HEK293 (cell line): ENCODE measurements around the gene PLEKHM1.
"Not testable (repeated sequence)": the region's sequence is repeated elsewhere in the genome, so short reads cannot be mapped to it uniquely, and the experiment has no call there.

Experiments
- CTCF ChIA-PET: fragments of 350-600 bp; formaldehyde crosslinking; extraction: SDS; loops from one replicate; lab custom pipeline; 2021; ENCODE audit warnings: antibody characterized with exemption; lab: Yijun Ruan, JAX
- POLR2A ChIA-PET: fragments of 300-600 bp; formaldehyde crosslinking; extraction: SDS; loops from one replicate; lab custom pipeline; 2020; ENCODE audit warnings: antibody characterized with exemption, inconsistent platforms; lab: Yijun Ruan, JAX
- H3K27ac ChIP-seq: fragments of 200-500 bp; sonication (Bioruptor generic); 2 replicates; pipeline ENCODE4 v1.5.1; 2014; ENCODE audit warnings: low read depth, low read length, control low read depth, inconsistent platforms; ENCODE audit errors: extremely low read depth
- H3K36me3 ChIP-seq, 2 experiments: fragments of 200-500 bp in 1 of 2; sonication (Bioruptor generic) in 1 of 2; 1 replicate in 1 of 2; 2 replicates in 1 of 2; pipeline ENCODE4 v1.5.1; 2014 to 2017; ENCODE audit warnings: inconsistent platforms in 2 of 2, low read length in 2 of 2; ENCODE audit not compliant: control insufficient read depth in 2 of 2, insufficient read depth in 1 of 2
- H3K4me1 ChIP-seq: fragments of 200-500 bp; sonication (Bioruptor generic); 2 replicates; pipeline ENCODE4 v1.5.1; 2014; ENCODE audit warnings: mild to moderate bottlenecking, low read length, inconsistent platforms; ENCODE audit not compliant: control insufficient read depth, insufficient read depth
- H3K4me3 ChIP-seq: 2 replicates; pipeline ENCODE4 v1.5.1; 2011; ENCODE audit warnings: low read depth, mild to moderate bottlenecking, control low read depth, low read length, moderate library complexity
- H3K9me3 ChIP-seq: fragments of 200-500 bp; sonication (Bioruptor generic); 2 replicates; pipeline ENCODE4 v1.5.1; 2014; ENCODE audit warnings: low read depth, low read length, inconsistent platforms; ENCODE audit not compliant: control insufficient read depth, insufficient read depth
- KLF1 ChIP-seq: fragments of 450-650 bp; formaldehyde crosslinking; IDR thresholded peaks from 2 replicates; pipeline ENCODE4 v1.5.1; 2016; ENCODE audit warnings: missing biosample characterization, missing genetic modification characterization
- KLF17 ChIP-seq: fragments of 450-650 bp; formaldehyde crosslinking; IDR thresholded peaks from 2 replicates; pipeline ENCODE4 v1.5.1; 2016; ENCODE audit warnings: missing biosample characterization, missing genetic modification characterization
- KLF8 ChIP-seq: fragments of 450-650 bp; formaldehyde crosslinking; IDR thresholded peaks from 2 replicates; pipeline ENCODE4 v1.5.1; 2016; ENCODE audit warnings: missing biosample characterization, missing genetic modification characterization
- PRDM1 ChIP-seq: fragments of 450-650 bp; formaldehyde crosslinking; IDR thresholded peaks from 2 replicates; pipeline ENCODE4; 2016; ENCODE audit warnings: missing biosample characterization, missing genetic modification characterization
- SCRT2 ChIP-seq: fragments of 450-650 bp; formaldehyde crosslinking; IDR thresholded peaks from 2 replicates; pipeline ENCODE4 v1.5.1; 2016; ENCODE audit warnings: missing biosample characterization, missing genetic modification characterization
- SP7 ChIP-seq: fragments of 450-650 bp; formaldehyde crosslinking; IDR thresholded peaks from 2 replicates; pipeline ENCODE4 v1.5.1; 2016; ENCODE audit warnings: missing biosample characterization, missing genetic modification characterization
- ZBTB17 ChIP-seq: fragments of 450-650 bp; formaldehyde crosslinking; IDR thresholded peaks from 2 replicates; pipeline ENCODE4 v1.5.1; 2016; ENCODE audit warnings: missing biosample characterization, missing genetic modification characterization
- ZBTB21 ChIP-seq: fragments of 450-650 bp; formaldehyde crosslinking; IDR thresholded peaks from 2 replicates; pipeline ENCODE4 v1.5.1; 2017; ENCODE audit warnings: missing biosample characterization, missing genetic modification characterization
- ZEB2 ChIP-seq: fragments of 450-650 bp; formaldehyde crosslinking; IDR thresholded peaks from 2 replicates; pipeline ENCODE4 v1.5.1; 2016; ENCODE audit warnings: missing biosample characterization, missing genetic modification characterization
- ZFP69B ChIP-seq: fragments of 450-650 bp; formaldehyde crosslinking; IDR thresholded peaks from 2 replicates; pipeline ENCODE4 v1.5.1; 2016; ENCODE audit warnings: missing biosample characterization, missing genetic modification characterization
- ZNF324 ChIP-seq: fragments of 450-650 bp; formaldehyde crosslinking; IDR thresholded peaks from 2 replicates; pipeline ENCODE4 v1.5.1; 2016; ENCODE audit warnings: missing biosample characterization, missing genetic modification characterization
- ZNF335 ChIP-seq: fragments of 450-650 bp; formaldehyde crosslinking; conservative IDR thresholded peaks from 2 replicates; pipeline ENCODE4 v1.5.1; 2016; ENCODE audit warnings: missing biosample characterization, missing genetic modification characterization
- ZNF341 ChIP-seq: fragments of 450-650 bp; formaldehyde crosslinking; IDR thresholded peaks from 2 replicates; pipeline ENCODE4; 2016; ENCODE audit warnings: low read depth, missing biosample characterization, missing genetic modification characterization
- ZNF366 ChIP-seq: fragments of 450-650 bp; formaldehyde crosslinking; conservative IDR thresholded peaks from 2 replicates; pipeline ENCODE4 v1.5.1; 2016; ENCODE audit warnings: missing biosample characterization, missing genetic modification characterization
- ZNF394 ChIP-seq: fragments of 450-650 bp; formaldehyde crosslinking; IDR thresholded peaks from 2 replicates; pipeline ENCODE4 v1.5.1; 2016; ENCODE audit warnings: missing biosample characterization, missing genetic modification characterization, mild to moderate bottlenecking, moderate library complexity, borderline replicate concordance
- ZNF600 ChIP-seq: fragments of 450-650 bp; formaldehyde crosslinking; IDR thresholded peaks from 2 replicates; pipeline ENCODE4 v1.5.1; 2016; ENCODE audit warnings: missing biosample characterization, missing genetic modification characterization
- ZNF610 ChIP-seq: fragments of 450-650 bp; formaldehyde crosslinking; IDR thresholded peaks from 2 replicates; pipeline ENCODE4 v1.5.1; 2016; ENCODE audit warnings: missing biosample characterization, missing genetic modification characterization, borderline replicate concordance
- ZNF629 ChIP-seq: fragments of 450-650 bp; formaldehyde crosslinking; IDR thresholded peaks from 2 replicates; pipeline ENCODE4 v1.5.1; 2017; ENCODE audit warnings: missing biosample characterization, missing genetic modification characterization
- ZNF660 ChIP-seq: fragments of 450-650 bp; IDR thresholded peaks from 2 replicates; pipeline ENCODE4 v1.5.1; 2018; ENCODE audit warnings: missing biosample characterization, mild to moderate bottlenecking, missing genetic modification characterization
- ZSCAN23 ChIP-seq: fragments of 450-650 bp; formaldehyde crosslinking; IDR thresholded peaks from 2 replicates; pipeline ENCODE4 v1.5.1; 2016; ENCODE audit warnings: missing biosample characterization, missing genetic modification characterization
- ZXDB ChIP-seq: fragments of 450-650 bp; formaldehyde crosslinking; IDR thresholded peaks from 2 replicates; pipeline ENCODE4 v1.5.1; 2016; ENCODE audit warnings: missing biosample characterization, missing genetic modification characterization
- TF ChIP-seq, protein P1 (sequence below): fragments of 450-650 bp; formaldehyde crosslinking; IDR thresholded peaks from 2 replicates; pipeline ENCODE4 v1.5.1; 2016; ENCODE audit warnings: missing biosample characterization, missing genetic modification characterization
- TF ChIP-seq, protein P2 (sequence below): fragments of 450-650 bp; formaldehyde crosslinking; IDR thresholded peaks from 2 replicates; pipeline ENCODE4 v1.5.1; 2016; ENCODE audit warnings: missing biosample characterization, missing genetic modification characterization
- TF ChIP-seq, protein P3 (sequence below): fragments of 450-650 bp; formaldehyde crosslinking; IDR thresholded peaks from 2 replicates; pipeline ENCODE4 v1.5.1; 2016; ENCODE audit warnings: missing biosample characterization, missing genetic modification characterization, borderline replicate concordance

The PLEKHM1 gene

GRCh38 chr17:45487704-45488103 is 2.8 kb downstream of the PLEKHM1 start:
- H3K4me1 ChIP-seq, H3K36me3 ChIP-seq, H3K9me3 ChIP-seq, H3K27ac ChIP-seq, CTCF ChIA-PET, H3K4me3 ChIP-seq, POLR2A ChIA-PET: not testable (repeated sequence)
- TF ChIP-seq PRDM1 (tag by site-specific recombination), result peak; percentile 60
- TF ChIP-seq ZEB2 (tag by site-specific recombination), result peak; percentile 68; the same call in 1 of the 2 replicates
- TF ChIP-seq ZXDB (tag by site-specific recombination), result 0 out of 2 replicates have a peak, but pooled peaks have one; percentile 32
- TF ChIP-seq ZNF600 (tag by site-specific recombination), result peak; percentile 63; the same call in 1 of the 2 replicates
- peak; percentile 68; the same call in 1 of the 2 replicates for TF ChIP-seq ZSCAN23 (tag by site-specific recombination)
- 0 out of 2 replicates have a peak, but pooled peaks have one; percentile 34 for TF ChIP-seq ZFP69B (tag by site-specific recombination)
- peak; percentile 63; the same call in 1 of the 2 replicates for TF ChIP-seq ZNF324 (tag by site-specific recombination)
- TF ChIP-seq KLF8, result peak; percentile 57; the same call in 1 of the 2 replicates
- peak; percentile 57 for TF ChIP-seq SCRT2 (tag by site-specific recombination)
- peak; percentile 91; the same call in 1 of the 2 replicates for TF ChIP-seq ZNF610 (tag by site-specific recombination)
- peak; percentile 62 for TF ChIP-seq KLF1
- TF ChIP-seq, protein P1, sequence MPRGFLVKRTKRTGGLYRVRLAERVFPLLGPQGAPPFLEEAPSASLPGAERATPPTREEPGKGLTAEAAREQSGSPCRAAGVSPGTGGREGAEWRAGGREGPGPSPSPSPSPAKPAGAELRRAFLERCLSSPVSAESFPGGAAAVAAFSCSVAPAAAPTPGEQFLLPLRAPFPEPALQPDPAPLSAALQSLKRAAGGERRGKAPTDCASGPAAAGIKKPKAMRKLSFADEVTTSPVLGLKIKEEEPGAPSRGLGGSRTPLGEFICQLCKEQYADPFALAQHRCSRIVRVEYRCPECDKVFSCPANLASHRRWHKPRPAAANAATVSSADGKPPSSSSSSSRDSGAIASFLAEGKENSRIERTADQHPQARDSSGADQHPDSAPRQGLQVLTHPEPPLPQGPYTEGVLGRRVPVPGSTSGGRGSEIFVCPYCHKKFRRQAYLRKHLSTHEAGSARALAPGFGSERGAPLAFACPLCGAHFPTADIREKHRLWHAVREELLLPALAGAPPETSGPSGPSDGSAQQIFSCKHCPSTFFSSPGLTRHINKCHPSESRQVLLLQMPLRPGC (tag by site-specific recombination), result peak; percentile 50; the same call in 1 of the 2 replicates
- TF ChIP-seq ZNF660 (tag by site-specific recombination), result peak; percentile 84
- TF ChIP-seq KLF17 (tag by site-specific recombination), result peak; percentile 73
- TF ChIP-seq, protein P2, sequence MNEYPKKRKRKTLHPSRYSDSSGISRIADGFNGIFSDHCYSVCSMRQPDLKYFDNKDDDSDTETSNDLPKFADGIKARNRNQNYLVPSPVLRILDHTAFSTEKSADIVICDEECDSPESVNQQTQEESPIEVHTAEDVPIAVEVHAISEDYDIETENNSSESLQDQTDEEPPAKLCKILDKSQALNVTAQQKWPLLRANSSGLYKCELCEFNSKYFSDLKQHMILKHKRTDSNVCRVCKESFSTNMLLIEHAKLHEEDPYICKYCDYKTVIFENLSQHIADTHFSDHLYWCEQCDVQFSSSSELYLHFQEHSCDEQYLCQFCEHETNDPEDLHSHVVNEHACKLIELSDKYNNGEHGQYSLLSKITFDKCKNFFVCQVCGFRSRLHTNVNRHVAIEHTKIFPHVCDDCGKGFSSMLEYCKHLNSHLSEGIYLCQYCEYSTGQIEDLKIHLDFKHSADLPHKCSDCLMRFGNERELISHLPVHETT (tag by site-specific recombination), result peak; percentile 69
- TF ChIP-seq ZBTB17, result peak; percentile 86
- TF ChIP-seq ZNF335 (tag by site-specific recombination), result peak; percentile 64
- TF ChIP-seq ZBTB21, result 0 out of 2 replicates have a peak, but pooled peaks have one; percentile 49
- TF ChIP-seq SP7, result peak; percentile 66
- TF ChIP-seq ZNF629 (tag by site-specific recombination), result peak; percentile 82
- TF ChIP-seq, protein P3, sequence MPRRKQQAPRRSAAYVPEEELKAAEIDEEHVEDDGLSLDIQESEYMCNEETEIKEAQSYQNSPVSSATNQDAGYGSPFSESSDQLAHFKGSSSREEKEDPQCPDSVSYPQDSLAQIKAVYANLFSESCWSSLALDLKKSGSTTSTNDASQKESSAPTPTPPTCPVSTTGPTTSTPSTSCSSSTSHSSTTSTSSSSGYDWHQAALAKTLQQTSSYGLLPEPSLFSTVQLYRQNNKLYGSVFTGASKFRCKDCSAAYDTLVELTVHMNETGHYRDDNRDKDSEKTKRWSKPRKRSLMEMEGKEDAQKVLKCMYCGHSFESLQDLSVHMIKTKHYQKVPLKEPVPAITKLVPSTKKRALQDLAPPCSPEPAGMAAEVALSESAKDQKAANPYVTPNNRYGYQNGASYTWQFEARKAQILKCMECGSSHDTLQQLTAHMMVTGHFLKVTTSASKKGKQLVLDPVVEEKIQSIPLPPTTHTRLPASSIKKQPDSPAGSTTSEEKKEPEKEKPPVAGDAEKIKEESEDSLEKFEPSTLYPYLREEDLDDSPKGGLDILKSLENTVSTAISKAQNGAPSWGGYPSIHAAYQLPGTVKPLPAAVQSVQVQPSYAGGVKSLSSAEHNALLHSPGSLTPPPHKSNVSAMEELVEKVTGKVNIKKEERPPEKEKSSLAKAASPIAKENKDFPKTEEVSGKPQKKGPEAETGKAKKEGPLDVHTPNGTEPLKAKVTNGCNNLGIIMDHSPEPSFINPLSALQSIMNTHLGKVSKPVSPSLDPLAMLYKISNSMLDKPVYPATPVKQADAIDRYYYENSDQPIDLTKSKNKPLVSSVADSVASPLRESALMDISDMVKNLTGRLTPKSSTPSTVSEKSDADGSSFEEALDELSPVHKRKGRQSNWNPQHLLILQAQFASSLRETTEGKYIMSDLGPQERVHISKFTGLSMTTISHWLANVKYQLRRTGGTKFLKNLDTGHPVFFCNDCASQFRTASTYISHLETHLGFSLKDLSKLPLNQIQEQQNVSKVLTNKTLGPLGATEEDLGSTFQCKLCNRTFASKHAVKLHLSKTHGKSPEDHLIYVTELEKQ (tag by site-specific recombination), result 0 out of 2 replicates have a peak, but pooled peaks have one; percentile 11
- peak; percentile 72; the same call in 1 of the 2 replicates for TF ChIP-seq ZNF394
- TF ChIP-seq ZNF341 (tag by site-specific recombination), result peak; percentile 50; the same call in 1 of the 2 replicates
- TF ChIP-seq ZNF366, result peak; percentile 88

DNA sequence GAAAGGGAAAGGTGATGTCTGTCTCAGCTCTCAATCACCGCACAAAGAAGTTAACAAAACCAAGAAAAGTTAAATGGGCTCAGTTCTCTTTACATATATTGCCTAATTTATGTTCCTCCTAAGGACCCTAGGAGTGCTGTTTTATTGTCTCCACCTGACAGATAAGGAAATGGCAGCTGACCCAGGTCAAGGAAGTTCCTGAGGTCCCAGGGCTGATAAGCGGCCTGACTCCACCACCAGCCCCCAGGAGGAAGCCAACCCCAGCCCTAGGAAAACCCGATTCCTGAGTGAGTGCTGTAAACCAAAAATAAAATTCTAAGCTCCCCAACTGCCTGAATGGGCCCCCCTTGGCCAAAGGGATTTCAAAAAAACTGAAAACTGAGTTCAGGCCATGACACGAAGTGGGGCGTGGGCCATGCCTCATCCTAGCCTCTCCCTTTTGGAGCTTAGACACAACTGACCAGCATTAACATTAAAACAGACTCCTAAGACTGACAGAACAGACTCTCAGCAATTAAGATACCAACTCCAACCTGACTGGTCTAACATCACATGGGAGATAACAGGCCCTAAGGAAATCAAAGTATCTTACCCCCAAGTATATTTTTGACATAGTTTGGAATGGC is 6.8 kb downstream of the PLEKHM1 start:
- CTCF ChIA-PET, H3K9me3 ChIP-seq, POLR2A ChIA-PET, H3K4me3 ChIP-seq, H3K4me1 ChIP-seq, H3K27ac ChIP-seq, H3K36me3 ChIP-seq: not testable (repeated sequence)

DNA sequence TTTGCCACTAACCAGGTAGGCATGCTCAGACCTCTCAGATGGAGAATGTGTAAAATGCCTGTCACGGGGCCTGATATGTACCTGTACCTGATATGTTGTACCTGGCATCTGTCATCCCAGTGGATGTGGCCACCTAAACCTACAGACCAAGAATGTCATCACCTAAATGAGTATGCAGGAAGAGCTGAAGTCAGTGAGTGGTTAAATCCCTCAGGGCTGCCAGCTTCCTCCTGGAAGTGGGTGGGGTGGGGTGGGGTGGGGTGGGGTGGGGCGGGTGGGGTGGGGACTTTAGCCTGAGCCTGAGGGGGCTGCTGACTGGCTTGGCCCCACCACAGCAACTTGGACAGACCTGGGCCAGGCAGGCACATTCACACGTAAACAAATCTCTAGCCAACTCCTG is 7.3 kb downstream of the PLEKHM1 start:
- CTCF ChIA-PET, result not testable (repeated sequence)

More for the DNA sequence above, 7.3 kb downstream of the PLEKHM1 start:
- POLR2A ChIA-PET, H3K4me1 ChIP-seq, H3K4me3 ChIP-seq, H3K36me3 ChIP-seq, H3K9me3 ChIP-seq, H3K27ac ChIP-seq: not testable (repeated sequence)
